ENCODE results near the gene RPL9. TPM values are rescaled to one million over a fixed set of nuclear protein-coding genes. Genes with fewer than 3 reads are reported as not detected.

RPL9 gene
- total and polyA plus RNA-seq, 10 donors = 1,133 to 6,391 (median 3,095) TPM

- Histone ChIP-seq H3K9me3 (no peaks in the 10 kb centered on the region), H3K27me3 (replicated peaks in 1 of 7) (no peaks in the 10 kb centered on the region), H3K27ac (no peak within 1 kb of the TSS), H3K4me1 (no peaks in the 10 kb centered on the region), H3K36me3 (no peaks in the 10 kb centered on the region), H3K4me3 (no peak within 1 kb of the TSS)
- intact Hi-C loops (cut with DNase I; ENCODE audit: low total_unique reads) = no loop called here
- TF ChIP-seq, protein P1, sequence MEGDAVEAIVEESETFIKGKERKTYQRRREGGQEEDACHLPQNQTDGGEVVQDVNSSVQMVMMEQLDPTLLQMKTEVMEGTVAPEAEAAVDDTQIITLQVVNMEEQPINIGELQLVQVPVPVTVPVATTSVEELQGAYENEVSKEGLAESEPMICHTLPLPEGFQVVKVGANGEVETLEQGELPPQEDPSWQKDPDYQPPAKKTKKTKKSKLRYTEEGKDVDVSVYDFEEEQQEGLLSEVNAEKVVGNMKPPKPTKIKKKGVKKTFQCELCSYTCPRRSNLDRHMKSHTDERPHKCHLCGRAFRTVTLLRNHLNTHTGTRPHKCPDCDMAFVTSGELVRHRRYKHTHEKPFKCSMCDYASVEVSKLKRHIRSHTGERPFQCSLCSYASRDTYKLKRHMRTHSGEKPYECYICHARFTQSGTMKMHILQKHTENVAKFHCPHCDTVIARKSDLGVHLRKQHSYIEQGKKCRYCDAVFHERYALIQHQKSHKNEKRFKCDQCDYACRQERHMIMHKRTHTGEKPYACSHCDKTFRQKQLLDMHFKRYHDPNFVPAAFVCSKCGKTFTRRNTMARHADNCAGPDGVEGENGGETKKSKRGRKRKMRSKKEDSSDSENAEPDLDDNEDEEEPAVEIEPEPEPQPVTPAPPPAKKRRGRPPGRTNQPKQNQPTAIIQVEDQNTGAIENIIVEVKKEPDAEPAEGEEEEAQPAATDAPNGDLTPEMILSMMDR (IDR thresholded peaks at IDR 0.05 in 8 of 11, conservative IDR thresholded peaks at IDR 0.05 in 3 of 11) = no peak
- TF ChIP-seq POLR2AphosphoS5 (IDR thresholded peaks at IDR 0.05) (no peak), POLR2A (IDR thresholded peaks at IDR 0.05) (no peak)
- DNase-seq = no peak
- 76 to 87% (median 83%) methylated on average over 12 of the region's 12 CpGs for WGBS, 5 donors
Measured at GRCh38 chr4:39406763-39407583, 51.7 kb downstream of the RPL9 start, which contains the start of gene KLB. Gene KLB, plus strand, starts transcription at chr4:39406930. Its CDS starts 20 bp downstream, at chr4:39406950.

Small RNA genes lying within 50 kb of the gene (microRNA-seq; reads per million reads assigned to microRNA genes)
- 0 reads per million in 3 donors for gene MIR5591

Small RNA genes lying within 50 kb of the gene (small RNA-seq; reads per million reads assigned to genes)
- gene MIR5591 = 0 reads per million in 4 donors
- 0 reads per million in 4 donors for gene RF00019

Other genes starting within 250 kb of the RPL9 start
- gene RFC1, start 92.6 kb downstream of the RPL9 start, total RNA-seq = 10 to 100 TPM; 32.5 to 54.9 (median 44.4) TPM
- gene RFC1, start 92.6 kb downstream of the RPL9 start, polyA plus RNA-seq = 10 to 100 TPM in 2 of 3 donors, 1 to 10 TPM in 1; 8.0 to 11.1 (median 10.9) TPM
- gene KLB, start 52.0 kb downstream of the RPL9 start, total RNA-seq = under 1 TPM in 1 of 7 donors, not detected in 6; 0.03 TPM
- gene KLB, start 52.0 kb downstream of the RPL9 start, polyA plus RNA-seq = not detected
- 10 to 100 TPM in 6 of 7 donors, 1 to 10 TPM in 1; 8.0 to 19.2 (median 14.6) TPM for gene LIAS, start 134 bp upstream of the RPL9 start, total RNA-seq
- 10 to 100 TPM; 15.5 to 21.7 (median 16.8) TPM for gene LIAS, start 134 bp upstream of the RPL9 start, polyA plus RNA-seq
- gene UGDH, start 68.5 kb upstream of the RPL9 start, total RNA-seq = 10 to 100 TPM; 15.3 to 30.8 (median 19.2) TPM
- gene UGDH, start 68.5 kb upstream of the RPL9 start, polyA plus RNA-seq = 1 to 10 TPM; 4.1 to 7.1 (median 4.8) TPM
- 10 to 100 TPM; 33.4 to 77.5 (median 55.3) TPM for gene SMIM14, start 179.9 kb upstream of the RPL9 start, total RNA-seq
- gene SMIM14, start 179.9 kb upstream of the RPL9 start, polyA plus RNA-seq = 100 to 1,000 TPM in 2 of 3 donors, 10 to 100 TPM in 1; 96.5 to 111 (median 108) TPM
- gene UBE2K, start 239.2 kb upstream of the RPL9 start, total RNA-seq = 10 to 100 TPM; 22.7 to 48.8 (median 40.1) TPM
- 10 to 100 TPM; 26.5 to 27.4 (median 26.9) TPM for gene UBE2K, start 239.2 kb upstream of the RPL9 start, polyA plus RNA-seq